CD4-positive, alpha-beta memory T cell (primary cell): ENCODE data around the gene CPAMD8. TPM values are rescaled to one million over a fixed set of nuclear protein-coding genes. Genes with fewer than 3 reads are reported as not detected.

ENCODE experiments used
- CTCF ChIA-PET: fragments of 350-600 bp; sonication (Branson Sonifier 250); formaldehyde crosslinking; loops from one replicate; lab custom pipeline; 2021; ENCODE audit warnings: inconsistent platforms; ENCODE audit not compliant: partially characterized antibody; lab: Charles Lee
- POLR2A ChIA-PET: fragments of 350-600 bp; sonication (Branson Sonifier 250); formaldehyde crosslinking; loops from one replicate; lab custom pipeline; 2021; ENCODE audit not compliant: partially characterized antibody; lab: Charles Lee
- DNase-seq, 5 donors: peaks; one replicate each; pipeline versions ENCODE4 v3.0.0 to v3.0.0-alpha.2; 2020 to 2022; ENCODE audit warnings: mixed read lengths in 1 of 5
- H3K27ac ChIP-seq: one replicate; pipeline ENCODE4 v1.7.0; 2013; ENCODE audit warnings: low read depth, low read length
- H3K27me3 ChIP-seq: 2 replicates; pipeline ENCODE4 v1.7.0; 2013; ENCODE audit warnings: mild to moderate bottlenecking, low read length, moderate library complexity; ENCODE audit not compliant: insufficient read depth
- H3K36me3 ChIP-seq: 2 replicates; pipeline ENCODE4 v1.7.0; 2013; ENCODE audit warnings: mild to moderate bottlenecking, low read length, moderate library complexity; ENCODE audit not compliant: insufficient read depth
- H3K4me1 ChIP-seq: 2 replicates; pipeline ENCODE4 v1.7.0; 2013; ENCODE audit warnings: mild to moderate bottlenecking, low read length, moderate library complexity; ENCODE audit not compliant: insufficient read depth
- H3K4me3 ChIP-seq, 2 donors: one replicate each; pipeline ENCODE4 v1.7.0; 2013; ENCODE audit warnings: low read length in 2 of 2, mild to moderate bottlenecking in 1 of 2
- H3K9me3 ChIP-seq, 2 donors: one replicate each; pipeline ENCODE4 v1.7.0; 2013; ENCODE audit warnings: low read length in 2 of 2, control low read depth in 1 of 2; ENCODE audit not compliant: control insufficient read depth in 1 of 2
- H3K27ac Mint-ChIP-seq, 7 donors: one replicate each; pipeline ENCODE4 v1.8.0; 2020 to 2021; ENCODE audit warnings: mixed read lengths in 7 of 7, mild to moderate bottlenecking in 6 of 7, inconsistent platforms in 3 of 7, moderate library complexity in 3 of 7
- H3K27me3 Mint-ChIP-seq, 2 donors: one replicate each; pipeline ENCODE4 v1.8.0; 2020 to 2021; ENCODE audit warnings: mixed read lengths in 2 of 2
- H3K36me3 Mint-ChIP-seq, 2 donors: one replicate each; pipeline ENCODE4 v1.8.0; 2020 to 2021; ENCODE audit warnings: mixed read lengths in 2 of 2, inconsistent platforms in 1 of 2, mild to moderate bottlenecking in 1 of 2
- H3K4me1 Mint-ChIP-seq, 4 donors: one replicate each; pipeline ENCODE4 v1.8.0; 2020 to 2021; ENCODE audit warnings: mixed read lengths in 4 of 4, mild to moderate bottlenecking in 1 of 4
- H3K4me3 Mint-ChIP-seq, 8 donors: one replicate each; pipeline ENCODE4 v1.8.0; 2020 to 2021; ENCODE audit warnings: mixed read lengths in 8 of 8, mild to moderate bottlenecking in 7 of 8, moderate library complexity in 6 of 8, inconsistent platforms in 3 of 8
- H3K9me3 Mint-ChIP-seq, 8 donors: one replicate each; pipeline ENCODE4 v1.8.0; 2020 to 2021; ENCODE audit warnings: mixed read lengths in 8 of 8, mild to moderate bottlenecking in 5 of 8, inconsistent platforms in 3 of 8, moderate library complexity in 1 of 8
- intact Hi-C: fragments of 100-400 bp; cut with micrococcal nuclease; formaldehyde crosslinking; loops from one replicate; pipeline ENCODE4 v1.15.1; 2023
- polyA plus RNA-seq, 2 donors: library from polyadenylated mRNA; unstranded; fragments of 300-500 nt; fragmentation: Illumina TruSeq; gene quantifications; one replicate each; pipeline ENCODE4 v1.2.3, GENCODE V29; 2021
- total RNA-seq, 2 experiments: library from RNA; stranded (reverse); gene quantifications; one replicate each; pipeline ENCODE4 v1.2.3, GENCODE V29; 2021

The CPAMD8 gene
- total and polyA plus RNA-seq, 4 experiments from 2014 or later = 0.88 to 3.0 (median 1.5) TPM

DNA sequence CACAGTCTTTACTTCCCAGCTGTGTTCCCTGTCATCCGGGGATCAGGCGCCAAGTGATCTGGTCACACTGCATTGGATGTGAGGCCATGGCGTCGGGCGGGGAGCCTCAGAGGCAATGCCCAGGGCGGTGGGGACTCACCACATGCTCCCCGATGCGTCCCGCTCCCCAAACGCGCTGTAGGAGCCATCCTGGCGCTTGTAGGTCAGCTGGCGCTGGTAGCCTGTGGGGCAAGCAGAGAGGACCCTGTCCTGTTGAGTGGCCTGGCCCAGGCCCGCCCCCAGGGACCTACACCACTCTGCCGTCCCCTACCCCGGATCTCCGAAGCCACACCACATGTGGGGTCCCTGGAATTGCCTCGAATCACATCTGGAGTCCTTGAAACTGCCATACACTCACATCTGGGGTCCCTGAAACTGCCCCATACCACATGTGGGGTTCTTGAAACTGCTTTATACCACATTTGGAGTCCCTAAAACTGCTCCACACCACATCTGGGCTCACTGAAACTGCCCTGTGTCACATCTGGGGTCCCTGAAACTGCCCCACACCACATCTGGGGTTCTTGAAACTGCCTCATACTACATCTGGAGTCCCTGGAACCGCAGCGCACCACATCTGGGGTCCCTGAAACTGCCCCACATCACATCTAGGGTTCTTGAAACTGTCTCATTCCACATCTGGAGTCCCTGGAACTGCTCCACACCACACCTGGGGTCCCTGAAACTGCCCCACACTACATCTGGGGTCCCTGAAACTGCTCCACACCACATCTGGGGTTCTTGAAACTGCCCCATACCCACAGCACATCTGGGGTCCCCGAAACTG lies 104.6 kb downstream of the CPAMD8 start:
- Mint-ChIP-seq H3K9me3 (peaks cover 1 to 20% (median 14%) of the 10 kb centered on the region in 8 donors), H3K4me1 (peaks cover 0 to 4% (median 0%) of the 10 kb centered on the region in 4 donors), H3K27ac (no peak overlapping the region), H3K4me3 (no peak overlapping the region), H3K36me3 (peaks cover 5 to 14% of the 10 kb centered on the region in 2 donors), H3K27me3 (peaks cover 5 to 13% of the 10 kb centered on the region in 2 donors)
- DNase-seq = no peak
- Histone ChIP-seq H3K9me3 (no peaks in the 10 kb centered on the region), H3K36me3 (no peaks in the 10 kb centered on the region), H3K4me1 (no peaks in the 10 kb centered on the region), H3K4me3 (no peak overlapping the region), H3K27me3 (no peaks in the 10 kb centered on the region), H3K27ac (no peak overlapping the region)
- POLR2A ChIA-PET = no interaction called here
- intact Hi-C loops = no loop called here
- CTCF ChIA-PET = no interaction called here

DNA sequence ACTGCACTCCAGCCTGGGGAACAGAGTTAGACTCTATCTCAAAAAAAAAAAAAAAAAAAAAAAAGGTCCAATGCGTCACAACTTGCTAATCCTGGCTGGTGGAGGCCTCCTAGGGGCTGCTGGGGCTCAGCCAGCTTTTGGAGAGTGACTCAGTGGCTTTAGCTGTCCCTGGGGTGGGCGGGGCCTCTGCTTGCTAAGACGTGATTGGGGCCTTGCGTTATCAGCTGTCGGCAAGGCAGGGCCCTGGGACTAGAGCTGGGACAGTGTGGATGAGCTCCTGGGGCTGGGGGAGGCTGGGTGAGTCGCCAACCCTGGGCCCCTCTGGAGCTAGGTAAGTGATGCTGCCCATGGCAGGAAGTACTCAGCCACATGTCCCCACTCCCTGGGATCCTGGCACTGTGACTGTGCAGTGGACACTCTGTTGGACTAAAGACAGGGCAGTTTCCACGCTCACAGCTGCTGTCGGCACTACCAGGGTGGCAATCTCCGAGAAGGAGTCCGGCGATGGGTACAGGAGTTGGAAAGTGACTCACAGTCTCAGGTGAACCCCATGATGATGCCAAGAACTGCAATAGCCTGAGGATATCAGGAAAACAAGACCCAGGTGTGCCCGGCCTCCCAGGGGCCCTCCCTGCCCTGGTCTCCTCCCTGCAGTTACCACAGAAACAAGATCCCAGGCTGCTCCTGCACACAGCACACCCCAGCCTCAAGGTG lies 105.6 kb downstream of the CPAMD8 start:
- no peak overlapping the region for H3K4me3 Mint-ChIP-seq
- peaks cover 1 to 14% (median 6%) of the 10 kb centered on the region in 8 donors for H3K9me3 Mint-ChIP-seq
- POLR2A ChIA-PET = no interaction called here
- H3K4me1 Mint-ChIP-seq = peaks cover 0 to 4% (median 0%) of the 10 kb centered on the region in 4 donors
- no peaks in the 10 kb centered on the region for H3K9me3 ChIP-seq
- peaks cover 1 to 9% of the 10 kb centered on the region in 2 donors for H3K36me3 Mint-ChIP-seq
- DNase-seq = no peak
- H3K4me3 ChIP-seq = no peak overlapping the region
- H3K36me3 ChIP-seq = no peaks in the 10 kb centered on the region
- CTCF ChIA-PET = interaction anchor here (0.7 kb wide), 1 partner anchor 482 kb away, joined by 3 read pairs; no protein-coding TSS in a partner anchor
- no peaks in the 10 kb centered on the region for H3K4me1 ChIP-seq
- no peaks in the 10 kb centered on the region for H3K27me3 ChIP-seq
- peaks cover 3 to 15% of the 10 kb centered on the region in 2 donors for H3K27me3 Mint-ChIP-seq
- intact Hi-C loops = no loop called here
- H3K27ac Mint-ChIP-seq = no peak overlapping the region
- no peak overlapping the region for H3K27ac ChIP-seq

DNA sequence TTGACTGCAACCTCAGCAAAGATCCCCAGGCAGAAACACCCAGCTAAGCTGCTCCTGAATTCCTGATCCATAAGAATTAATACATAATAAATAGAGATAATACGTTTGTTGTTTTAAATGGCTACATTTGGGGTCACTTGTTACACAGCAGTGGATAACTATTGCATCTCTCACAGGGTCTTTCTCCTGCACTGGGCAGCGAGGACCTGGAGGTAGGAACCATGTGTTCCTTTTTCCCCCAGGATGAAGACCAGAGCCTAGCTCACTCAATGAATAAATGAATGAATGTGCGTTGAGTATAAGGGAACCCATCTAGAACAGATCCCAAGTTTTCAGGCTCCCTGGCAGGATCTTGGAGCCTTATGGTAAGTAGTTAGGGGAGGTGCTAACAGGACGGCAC lies 107.1 kb downstream of the CPAMD8 start:
- no peak overlapping the region for H3K27ac ChIP-seq
- Mint-ChIP-seq H3K27me3 (peaks cover 4 to 15% of the 10 kb centered on the region in 2 donors), H3K27ac (no peak overlapping the region), H3K4me3 (no peak overlapping the region), H3K9me3 (peaks cover 0 to 17% (median 6%) of the 10 kb centered on the region in 8 donors), H3K4me1 (peaks cover 0 to 4% (median 0%) of the 10 kb centered on the region in 4 donors), H3K36me3 (peaks cover 0 to 5% of the 10 kb centered on the region in 2 donors)
- no peak for DNase-seq
- CTCF ChIA-PET = no interaction called here
- H3K27me3 ChIP-seq = no peaks in the 10 kb centered on the region
- POLR2A ChIA-PET = no interaction called here
- no peaks in the 10 kb centered on the region for H3K4me1 ChIP-seq
- H3K36me3 ChIP-seq = no peaks in the 10 kb centered on the region
- intact Hi-C loops = no loop called here
- no peak overlapping the region for H3K4me3 ChIP-seq
- no peaks in the 10 kb centered on the region for H3K9me3 ChIP-seq

DNA sequence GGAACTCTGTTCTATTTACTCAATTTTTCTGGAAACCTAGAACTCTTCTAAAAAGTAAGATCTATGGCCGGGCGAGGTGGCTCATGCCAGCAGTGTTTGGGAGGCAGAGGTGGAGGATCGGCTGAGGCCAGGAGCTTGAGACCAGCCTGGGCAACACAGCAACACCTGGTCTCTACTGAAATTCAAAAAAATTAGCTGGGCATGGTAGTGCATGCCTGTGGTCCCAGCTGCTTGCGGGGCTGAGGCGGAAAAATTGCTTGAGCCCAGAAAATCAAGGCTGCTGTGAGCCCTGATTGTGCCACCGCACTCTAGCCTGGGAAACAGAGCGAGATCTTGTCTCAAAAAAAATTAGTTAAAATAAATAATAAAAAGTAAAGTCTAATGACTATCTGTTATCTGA lies 109.2 kb downstream of the CPAMD8 start:
- H3K36me3 Mint-ChIP-seq = peaks cover 5 to 13% of the 10 kb centered on the region in 2 donors
- intact Hi-C loops = no loop called here
- H3K4me3 ChIP-seq = no peak overlapping the region
- no peaks in the 10 kb centered on the region for H3K27me3 ChIP-seq
- H3K4me1 Mint-ChIP-seq = peaks cover 0 to 1% (median 0%) of the 10 kb centered on the region in 4 donors
- no peak for DNase-seq
- H3K4me3 Mint-ChIP-seq = no peak overlapping the region
- peaks cover 1 to 34% (median 23%) of the 10 kb centered on the region in 8 donors for H3K9me3 Mint-ChIP-seq
- no peaks in the 10 kb centered on the region for H3K4me1 ChIP-seq
- CTCF ChIA-PET = interaction anchor here (0.7 kb wide), 1 partner anchor 28 kb away, joined by 3 read pairs; no protein-coding TSS in a partner anchor
- H3K27ac ChIP-seq = no peak overlapping the region
- POLR2A ChIA-PET = no interaction called here
- peaks cover 0 to 10% of the 10 kb centered on the region in 2 donors for H3K9me3 ChIP-seq
- H3K27ac Mint-ChIP-seq = no peak overlapping the region
- H3K36me3 ChIP-seq = no peaks in the 10 kb centered on the region
- H3K27me3 Mint-ChIP-seq = peaks cover 4 to 12% of the 10 kb centered on the region in 2 donors

DNA sequence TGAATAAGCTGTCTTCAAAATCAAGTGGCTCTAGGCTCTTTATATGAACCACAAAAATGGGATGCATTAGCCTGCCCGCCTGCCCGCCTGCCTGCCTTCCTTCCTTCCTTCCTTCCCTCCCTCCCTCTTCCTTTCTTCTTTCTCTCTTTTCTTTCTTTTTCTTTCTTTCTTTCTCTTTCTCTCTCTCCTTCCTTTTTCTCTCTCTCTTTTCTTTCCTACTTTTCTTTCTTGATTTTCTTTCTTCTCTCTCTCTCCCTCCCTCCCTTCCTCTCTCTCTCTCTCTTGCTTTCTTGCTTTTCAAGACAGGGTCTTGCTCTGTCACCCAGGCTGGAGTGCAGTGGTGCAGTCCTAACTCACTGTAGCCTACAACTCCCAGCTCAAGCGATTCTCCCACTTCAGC lies 110.9 kb downstream of the CPAMD8 start:
- no peaks in the 10 kb centered on the region for H3K27me3 ChIP-seq
- H3K27ac ChIP-seq = no peak overlapping the region
- H3K36me3 ChIP-seq = no peaks in the 10 kb centered on the region
- no peaks in the 10 kb centered on the region for H3K4me1 ChIP-seq
- peaks cover 1 to 45% (median 32%) of the 10 kb centered on the region in 8 donors for H3K9me3 Mint-ChIP-seq
- ChIA-PET POLR2A (no interaction called here), CTCF (interaction anchor here (1.3 kb wide), 1 partner anchor 13 kb away, joined by 3 read pairs; no protein-coding TSS in a partner anchor)
- H3K27ac Mint-ChIP-seq = no peak overlapping the region
- H3K36me3 Mint-ChIP-seq = peaks cover 8 to 13% of the 10 kb centered on the region in 2 donors
- no peak overlapping the region for H3K4me3 ChIP-seq
- intact Hi-C loops = no loop called here
- peaks cover 0 to 10% of the 10 kb centered on the region in 2 donors for H3K9me3 ChIP-seq
- H3K4me3 Mint-ChIP-seq = no peak overlapping the region
- no peaks in the 10 kb centered on the region for H3K4me1 Mint-ChIP-seq
- peaks cover 4 to 9% of the 10 kb centered on the region in 2 donors for H3K27me3 Mint-ChIP-seq
- DNase-seq = no peak

DNA sequence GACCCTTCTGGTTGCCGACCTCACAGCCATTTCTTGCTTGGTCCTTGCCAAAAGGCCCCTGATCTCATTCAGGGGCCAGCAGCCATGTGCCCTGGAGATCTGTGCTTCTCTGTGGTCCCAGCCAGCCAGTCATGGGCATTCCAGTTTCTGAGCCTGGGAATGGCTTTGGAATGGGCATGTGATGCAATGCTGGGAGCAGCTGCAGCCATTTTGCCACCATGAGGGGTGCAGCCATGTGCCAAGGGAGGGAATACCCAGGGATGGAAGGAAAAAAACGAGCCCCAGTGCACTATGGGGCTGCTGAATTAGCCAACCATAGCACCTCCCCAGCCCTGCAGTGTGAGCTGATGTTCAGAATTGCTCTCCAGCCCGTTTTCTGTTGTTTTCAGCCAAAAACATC lies 111.5 kb downstream of the CPAMD8 start:
- ChIA-PET POLR2A (no interaction called here), CTCF (no interaction called here)
- Histone ChIP-seq H3K27me3 (no peaks in the 10 kb centered on the region), H3K27ac (no peak overlapping the region), H3K4me3 (no peak overlapping the region), H3K4me1 (no peaks in the 10 kb centered on the region), H3K9me3 (peaks cover 0 to 10% of the 10 kb centered on the region in 2 donors), H3K36me3 (no peaks in the 10 kb centered on the region)
- Mint-ChIP-seq H3K27ac (no peak overlapping the region), H3K9me3 (peaks cover 1 to 48% (median 33%) of the 10 kb centered on the region in 8 donors), H3K36me3 (peaks cover 8 to 13% of the 10 kb centered on the region in 2 donors), H3K27me3 (peaks cover 4 to 9% of the 10 kb centered on the region in 2 donors), H3K4me1 (no peaks in the 10 kb centered on the region), H3K4me3 (no peak overlapping the region)
- intact Hi-C loops = no loop called here
- DNase-seq = no peak

DNA sequence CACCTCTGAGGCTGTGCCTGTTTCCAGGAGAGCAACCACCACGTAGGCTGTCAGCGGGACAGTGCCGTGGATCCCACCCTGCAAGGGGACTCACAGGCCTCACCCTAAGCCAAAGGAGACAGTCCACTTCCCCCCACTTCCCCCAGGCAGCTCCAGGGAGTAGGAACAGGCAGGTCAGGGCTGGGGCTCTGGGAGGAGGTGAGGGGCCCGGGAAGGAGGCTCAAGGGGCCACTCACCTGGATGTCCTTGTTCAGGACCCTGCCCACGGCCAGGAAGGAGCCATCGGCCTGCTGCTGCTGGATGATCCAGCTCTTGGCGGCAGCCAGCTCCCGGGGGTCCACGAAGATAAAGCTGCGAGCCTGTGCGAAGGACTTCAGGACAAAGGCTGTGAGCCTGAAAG lies 112.2 kb downstream of the CPAMD8 start:
- intact Hi-C loops = no loop called here

More for the DNA sequence above, 112.2 kb downstream of the CPAMD8 start:
- H3K4me1 ChIP-seq = no peaks in the 10 kb centered on the region
- ChIA-PET POLR2A (no interaction called here), CTCF (no interaction called here)
- Mint-ChIP-seq H3K27ac (no peak overlapping the region), H3K27me3 (peaks cover 4 to 7% of the 10 kb centered on the region in 2 donors), H3K4me1 (no peaks in the 10 kb centered on the region), H3K9me3 (peaks cover 1 to 48% (median 33%) of the 10 kb centered on the region in 8 donors), H3K4me3 (no peak overlapping the region), H3K36me3 (peaks cover 8 to 13% of the 10 kb centered on the region in 2 donors)
- no peaks in the 10 kb centered on the region for H3K36me3 ChIP-seq
- peaks cover 0 to 10% of the 10 kb centered on the region in 2 donors for H3K9me3 ChIP-seq
- DNase-seq = no peak
- H3K4me3 ChIP-seq = no peak overlapping the region
- no peaks in the 10 kb centered on the region for H3K27me3 ChIP-seq
- no peak overlapping the region for H3K27ac ChIP-seq
